ENCODE data around the gene WBP2NL.

- no peak for TF ChIP-seq BHLHE40 (IDR thresholded peaks at IDR 0.05; ENCODE audit: borderline replicate concordance)
- no peak for TF ChIP-seq SUZ12 (IDR thresholded peaks at IDR 0.05)
- TF ChIP-seq SP1 (IDR thresholded peaks at IDR 0.05): no peak
- no peak for TF ChIP-seq FOXK2 (IDR thresholded peaks at IDR 0.05)
- TF ChIP-seq ARNT (IDR thresholded peaks at IDR 0.05): no peak
- TF ChIP-seq ZNF384 (IDR thresholded peaks at IDR 0.05): no peak
- TF ChIP-seq FOXM1 (IDR thresholded peaks at IDR 0.05; ENCODE audit: borderline replicate concordance): no peak
- TF ChIP-seq CTBP1 (IDR thresholded peaks at IDR 0.05; ENCODE audit: borderline replicate concordance): no peak
- TF ChIP-seq PKNOX1 (IDR thresholded peaks at IDR 0.05): no peak
- peak; percentile 99 for TF ChIP-seq L3MBTL2 (conservative IDR thresholded peaks at IDR 0.05)
- no peak for TF ChIP-seq TARDBP (IDR thresholded peaks at IDR 0.05)
These were observed 72.2 kb downstream of the WBP2NL start, which contains the start of gene NAGA for GRCh38 chr22:42070517-42071422.
